GM12878 (cell line): Measurements from ENCODE around the gene LGALS3BP. TPM values are rescaled to one million over a fixed set of nuclear protein-coding genes. Genes with fewer than 3 reads are reported as not detected.

ENCODE experiments used
- ATAC-seq: fragments of 200-7000 bp; cut with Tn5 transposase; 3 replicates; pipeline ENCODE4 v1.9.1; 2020; ENCODE audit warnings: mild to moderate bottlenecking, moderate library complexity
- BruUV-seq: library from RNA; stranded (reverse); fragments of 400-500 nt; replicated peaks from 2 replicates; lab custom pipeline; 2021; lab: Mats Ljungman, UMichigan
- CTCF ChIA-PET: fragments of 300-600 bp; sonication (Branson Sonifier 250); formaldehyde crosslinking; extraction: SDS; loops from one replicate; lab custom pipeline; 2021; ENCODE audit warnings: inconsistent platforms; lab: Yijun Ruan, JAX
- POLR2A ChIA-PET: fragments of 350-600 bp; formaldehyde crosslinking; extraction: SDS; loops from one replicate; lab custom pipeline; 2021; ENCODE audit warnings: inconsistent platforms; lab: Charles Lee
- RAD21 ChIA-PET: fragments of 300-600 bp; sonication (Branson Sonifier 250); formaldehyde crosslinking; loops from one replicate; lab custom pipeline; 2023; ENCODE audit warnings: antibody characterized with exemption; ENCODE audit not compliant: unreplicated experiment; lab: Charles Lee
- SMC1A ChIA-PET: fragments of 300-600 bp; sonication (Branson Sonifier 250); formaldehyde crosslinking; loops from one replicate; lab custom pipeline; 2023; ENCODE audit not compliant: unreplicated experiment, uncharacterized antibody; lab: Charles Lee
- DNase-seq: peaks from one replicate; pipeline ENCODE4 v3.0.0-alpha.2; 2011; ENCODE audit warnings: low read depth, low spot score
- FAIRE-seq: peaks from 3 replicates; lab custom pipeline; 2011; peaks lifted over from hg19 to GRCh38; lab: Jason Lieb, UNC
- H2AFZ ChIP-seq: 2 replicates; pipeline ENCODE4 v1.6.0; 2011; ENCODE audit warnings: low read depth, low read length, control low read depth; ENCODE audit not compliant: control insufficient read depth
- H3K27ac ChIP-seq: 2 replicates; pipeline ENCODE4 v1.5.1; 2011; ENCODE audit warnings: control low read depth; ENCODE audit not compliant: control insufficient read depth, insufficient read depth
- H3K27me3 ChIP-seq, 2 experiments: replicated peaks in 1 of 2; 2 replicates each; pipeline versions ENCODE4 v1.6.0 to v1.6.1; 2011; ENCODE audit warnings: low read length in 1 of 2; ENCODE audit not compliant: control insufficient read depth in 2 of 2, insufficient read depth in 2 of 2
- H3K36me3 ChIP-seq, 2 experiments: 2 replicates each; pipeline ENCODE4 v1.5.1; 2011; ENCODE audit warnings: low read length in 1 of 2; ENCODE audit not compliant: control insufficient read depth in 2 of 2, insufficient read depth in 2 of 2
- H3K4me1 ChIP-seq: 2 replicates; pipeline ENCODE4 v1.6.1; 2011; ENCODE audit warnings: mild to moderate bottlenecking, low read length, moderate library complexity, mixed read lengths; ENCODE audit not compliant: control insufficient read depth, insufficient read depth
- H3K4me2 ChIP-seq: 2 replicates; pipeline ENCODE4 v1.6.0; 2011; ENCODE audit warnings: control low read depth; ENCODE audit not compliant: control insufficient read depth, insufficient read depth
- H3K4me3 ChIP-seq: fragments of 200-600 bp; sonication (generic); 2 replicates; pipeline ENCODE4 v1.5.1; 2016
- H3K79me2 ChIP-seq: 2 replicates; pipeline ENCODE4 v1.6.0; 2011; ENCODE audit warnings: low read length; ENCODE audit not compliant: control insufficient read depth, insufficient read depth
- H3K9ac ChIP-seq: 2 replicates; pipeline ENCODE4 v1.8.0; 2011; ENCODE audit warnings: low read length, control low read depth, mixed read lengths; ENCODE audit not compliant: control insufficient read depth, insufficient read depth
- H3K9me3 ChIP-seq: replicated peaks from 3 replicates; pipeline ENCODE4 v1.5.1; 2011; ENCODE audit warnings: mild to moderate bottlenecking, low read length; ENCODE audit not compliant: control insufficient read depth, insufficient read depth
- H4K20me1 ChIP-seq: 2 replicates; pipeline ENCODE4 v1.6.0; 2011; ENCODE audit not compliant: control insufficient read depth, insufficient read depth
- CHD1 ChIP-seq: IDR thresholded peaks from 2 replicates; pipeline ENCODE4 v1.6.1; 2012; ENCODE audit warnings: low read depth, low read length, improper control_type of control experiment
- CTCF ChIP-seq, 3 experiments: IDR thresholded peaks in 2 of 3; conservative IDR thresholded peaks in 1 of 3; 2 replicates each; pipeline ENCODE4 v1.5.1; 2011; ENCODE audit warnings: low read depth in 3 of 3, low read length in 3 of 3, mild to moderate bottlenecking in 3 of 3, control low read depth in 2 of 3, moderate library complexity in 2 of 3, inconsistent platforms in 1 of 3, mixed read lengths in 1 of 3; ENCODE audit not compliant: control insufficient read depth in 2 of 3, insufficient read depth in 1 of 3; ENCODE audit errors: extremely low read depth in 1 of 3
- EED ChIP-seq: sonication (generic); IDR thresholded peaks from 2 replicates; pipeline ENCODE4 v1.6.1; 2016; ENCODE audit warnings: antibody characterized with exemption, low read depth
- SUPT20H ChIP-seq: IDR thresholded peaks from 2 replicates; pipeline ENCODE4 v1.6.1; 2011; ENCODE audit warnings: low read depth, mild to moderate bottlenecking, low read length, moderate library complexity, borderline replicate concordance; ENCODE audit not compliant: control insufficient read depth
- USF1 ChIP-seq: IDR thresholded peaks from 2 replicates; pipeline ENCODE4 v1.6.1; 2011; ENCODE audit warnings: borderline replicate concordance, low read depth, mild to moderate bottlenecking, moderate library complexity, mixed read lengths, low read length; ENCODE audit not compliant: insufficient read depth; ENCODE audit errors: extremely low read length
- WGBS: methylation state at CpG from one replicate; pipeline ENCODE4 v1.1.6; 2016; ENCODE audit warnings: low lambda C conversion rate; ENCODE audit not compliant: insufficient replicate concordance, insufficient coverage; ENCODE audit errors: missing lambda C conversion rate; 5-methylcytosine and 5-hydroxymethylcytosine counted together
- in situ Hi-C: fragments of 300-500 bp; cut with MboI; formaldehyde crosslinking; loops from 9 replicates; pipeline ENCODE4 v1.14.3; 2018; ENCODE audit warnings: mixed read lengths
- intact Hi-C: fragments of 100-400 bp; cut with micrococcal nuclease; formaldehyde crosslinking; loops from one replicate; pipeline ENCODE4 v1.14.2; 2022; ENCODE audit not compliant: unreplicated experiment
- polyA plus RNA-seq, 11 experiments: library from polyadenylated mRNA; depleted of rRNA in 4 of 11; unstranded in 6 of 11; stranded (reverse) in 5 of 11; fragments of >200 nt; fragmentation: Nextera tagmentation in 4 of 11; fragmentation: Illumina TruSeq in 1 of 11; extraction: Ambion mirVana in 4 of 11; extraction: Trizol in 1 of 11; gene quantifications; 1 replicate in 1 of 11; 2 replicates in 10 of 11; pipeline versions ENCODE4 v1.2.1 to v1.2.3, GENCODE V29; 2011 to 2016; ENCODE audit warnings: inconsistent platforms in 2 of 11, missing spikeins in 2 of 11, low read depth in 1 of 11
- total RNA-seq, 4 experiments: library from RNA; depleted of rRNA in 3 of 4; stranded (reverse); fragments of >200 nt in 3 of 4; fragmentation: Illumina TruSeq in 1 of 4; extraction: Trizol in 1 of 4; gene quantifications; 2 replicates each; pipeline versions ENCODE4 v1.2.1 to v1.2.3, GENCODE V29; 2013 to 2021
- TF ChIP-seq, protein P1 (sequence below): fragments of 150-350 bp; IDR thresholded peaks from 2 replicates; pipeline ENCODE4 v1.6.1; 2014; ENCODE audit warnings: mild to moderate bottlenecking, low read depth, low read length

Gene LGALS3BP
- total and polyA plus RNA-seq, 10 of the 15 experiments (the other 5 are each of a cell fraction or from before 2014, with no cell fraction given) = 0.52 to 5.2 (median 1.9) TPM

DNA sequence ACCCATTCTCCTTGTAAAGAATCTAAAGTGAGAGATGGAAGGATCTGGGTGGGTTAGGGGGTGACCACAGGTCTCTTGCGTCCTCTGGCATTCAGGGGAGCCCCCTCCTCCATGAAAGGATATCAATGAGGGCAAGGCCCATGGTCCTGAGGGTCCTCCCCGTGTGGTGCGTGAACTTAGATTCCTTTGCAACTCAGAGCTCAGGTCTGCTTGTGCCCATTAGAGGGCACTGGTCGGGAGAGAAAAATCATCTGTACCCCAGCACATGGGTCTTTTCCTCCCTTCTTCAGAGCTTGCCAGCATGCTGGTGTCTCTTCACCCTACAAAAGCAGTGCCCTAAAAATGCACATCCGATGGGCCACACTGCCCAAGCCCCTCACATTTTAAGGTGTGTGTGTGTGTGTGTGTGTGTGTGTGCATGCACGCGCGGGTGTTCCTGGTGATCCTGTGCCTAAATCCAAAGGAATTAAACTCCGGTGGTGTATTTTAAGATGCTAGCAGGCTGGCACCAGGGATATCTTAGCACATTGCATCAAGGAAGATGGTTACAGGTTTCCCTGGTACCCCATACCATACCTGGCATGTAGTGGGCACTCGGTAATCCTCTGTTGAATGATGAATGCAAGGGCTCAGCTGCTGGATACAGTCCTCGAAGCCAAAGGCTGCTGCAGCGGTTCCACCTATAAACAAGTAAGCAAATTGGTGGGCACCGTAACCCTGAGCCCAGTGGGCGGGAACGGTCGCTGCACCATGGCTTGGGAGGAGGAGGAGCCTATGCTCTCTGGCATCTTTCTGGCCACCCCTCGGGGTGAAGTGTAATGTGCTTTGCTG is 49.0 kb upstream of the LGALS3BP start:
- DNase-seq = no peak
- 43% methylated on average over 17 of the region's 17 CpGs for WGBS
- TF ChIP-seq SUPT20H = no peak
- no peak for TF ChIP-seq EED
- no peak for TF ChIP-seq CHD1
- TF ChIP-seq CTCF (IDR thresholded peaks at IDR 0.05 in 2 of 3, conservative IDR thresholded peaks at IDR 0.05 in 1 of 3; ENCODE audit: control insufficient read depth in 2 of 3, extremely low read depth in 1 of 3, insufficient read depth in 1 of 3, low read depth in 3 of 3, low read length in 3 of 3) = 0 out of 6 replicates have a peak, but pooled peaks of 2 of the 3 experiments have one; percentile 3 to 11
- TF ChIP-seq, protein P1, sequence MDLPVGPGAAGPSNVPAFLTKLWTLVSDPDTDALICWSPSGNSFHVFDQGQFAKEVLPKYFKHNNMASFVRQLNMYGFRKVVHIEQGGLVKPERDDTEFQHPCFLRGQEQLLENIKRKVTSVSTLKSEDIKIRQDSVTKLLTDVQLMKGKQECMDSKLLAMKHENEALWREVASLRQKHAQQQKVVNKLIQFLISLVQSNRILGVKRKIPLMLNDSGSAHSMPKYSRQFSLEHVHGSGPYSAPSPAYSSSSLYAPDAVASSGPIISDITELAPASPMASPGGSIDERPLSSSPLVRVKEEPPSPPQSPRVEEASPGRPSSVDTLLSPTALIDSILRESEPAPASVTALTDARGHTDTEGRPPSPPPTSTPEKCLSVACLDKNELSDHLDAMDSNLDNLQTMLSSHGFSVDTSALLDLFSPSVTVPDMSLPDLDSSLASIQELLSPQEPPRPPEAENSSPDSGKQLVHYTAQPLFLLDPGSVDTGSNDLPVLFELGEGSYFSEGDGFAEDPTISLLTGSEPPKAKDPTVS = no peak
- TF ChIP-seq USF1 = no peak
- TF ChIP-seq, all 136 proteins: peak for 1
- no TSS peak for BruUV-seq
- Histone ChIP-seq H3K9me3 (no peaks in the 10 kb centered on the region), H3K4me2 (no peak overlapping the region), H3K4me3 (no peak overlapping the region), H3K27ac (no peak overlapping the region), H2AFZ (no peak overlapping the region), H4K20me1 (no peaks in the 10 kb centered on the region), H3K79me2 (no peaks in the 10 kb centered on the region), H3K9ac (no peak overlapping the region), H3K4me1 (no peaks in the 10 kb centered on the region), H3K27me3 (peaks cover 13 to 18% of the 10 kb centered on the region in 2 experiments), H3K36me3 (no peaks in the 10 kb centered on the region)
- CTCF ChIA-PET = interaction anchor here (1.0 kb wide), 1 partner anchor 14 kb away, joined by 3 read pairs; no protein-coding TSS in a partner anchor
- POLR2A ChIA-PET = no interaction called here
- FAIRE-seq (no peak), ATAC-seq (no peak)
- SMC1A ChIA-PET = interaction anchor here (1.4 kb wide), 1 partner anchor 13 kb away, joined by 5 read pairs; no protein-coding TSS in a partner anchor
- in situ Hi-C loops = no loop called here
- RAD21 ChIA-PET = no interaction called here
- intact Hi-C loops = no loop called here
